ENCODE data around the gene NMNAT3. TPM values are rescaled to one million over a fixed set of nuclear protein-coding genes. Genes with fewer than 3 reads are reported as not detected.

NMNAT3 gene
- total RNA-seq, 2 donors from 2014 or later, result 3.0 to 14.1 TPM

DNA sequence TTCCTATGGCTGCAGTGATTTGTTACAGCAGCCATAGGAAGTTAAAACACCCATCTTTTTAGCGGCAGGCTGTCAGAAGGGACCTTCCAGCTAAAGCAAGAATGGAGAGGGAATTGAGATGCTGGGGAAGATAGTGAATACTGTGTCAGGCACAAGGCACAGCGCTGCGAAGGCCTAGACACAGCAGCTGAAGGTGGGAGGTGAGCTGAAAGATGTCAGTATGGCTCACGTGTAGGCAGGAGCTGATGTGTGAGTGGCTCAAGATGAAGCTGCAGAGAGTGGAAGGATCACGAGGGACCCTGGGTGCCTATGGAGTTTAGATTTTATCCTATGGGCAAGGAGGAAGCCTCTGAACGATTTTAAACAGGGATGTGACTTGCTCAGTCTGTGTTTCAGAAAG is 44.3 kb downstream of the NMNAT3 start:
- Histone ChIP-seq H3K9me3 (no peaks in the 10 kb centered on the region), H3K4me3 (no peak overlapping the region), H3K36me3 (no peaks in the 10 kb centered on the region), H3K27me3 (replicated peaks; ENCODE audit: insufficient read depth) (no peaks in the 10 kb centered on the region), H3K4me1 (ENCODE audit: control insufficient read depth in 1 of 2, low read depth in 2 of 2) (no peaks in the 10 kb centered on the region), H3K27ac (no peak overlapping the region)
- ATAC-seq (ENCODE audit: insufficient number of reproducible peaks, low FRiP score, low read depth) (no peak), DNase-seq (ENCODE audit: low spot score) (no peak)
- TF ChIP-seq, protein P1, sequence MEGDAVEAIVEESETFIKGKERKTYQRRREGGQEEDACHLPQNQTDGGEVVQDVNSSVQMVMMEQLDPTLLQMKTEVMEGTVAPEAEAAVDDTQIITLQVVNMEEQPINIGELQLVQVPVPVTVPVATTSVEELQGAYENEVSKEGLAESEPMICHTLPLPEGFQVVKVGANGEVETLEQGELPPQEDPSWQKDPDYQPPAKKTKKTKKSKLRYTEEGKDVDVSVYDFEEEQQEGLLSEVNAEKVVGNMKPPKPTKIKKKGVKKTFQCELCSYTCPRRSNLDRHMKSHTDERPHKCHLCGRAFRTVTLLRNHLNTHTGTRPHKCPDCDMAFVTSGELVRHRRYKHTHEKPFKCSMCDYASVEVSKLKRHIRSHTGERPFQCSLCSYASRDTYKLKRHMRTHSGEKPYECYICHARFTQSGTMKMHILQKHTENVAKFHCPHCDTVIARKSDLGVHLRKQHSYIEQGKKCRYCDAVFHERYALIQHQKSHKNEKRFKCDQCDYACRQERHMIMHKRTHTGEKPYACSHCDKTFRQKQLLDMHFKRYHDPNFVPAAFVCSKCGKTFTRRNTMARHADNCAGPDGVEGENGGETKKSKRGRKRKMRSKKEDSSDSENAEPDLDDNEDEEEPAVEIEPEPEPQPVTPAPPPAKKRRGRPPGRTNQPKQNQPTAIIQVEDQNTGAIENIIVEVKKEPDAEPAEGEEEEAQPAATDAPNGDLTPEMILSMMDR (IDR thresholded peaks at IDR 0.05), result no peak

DNA sequence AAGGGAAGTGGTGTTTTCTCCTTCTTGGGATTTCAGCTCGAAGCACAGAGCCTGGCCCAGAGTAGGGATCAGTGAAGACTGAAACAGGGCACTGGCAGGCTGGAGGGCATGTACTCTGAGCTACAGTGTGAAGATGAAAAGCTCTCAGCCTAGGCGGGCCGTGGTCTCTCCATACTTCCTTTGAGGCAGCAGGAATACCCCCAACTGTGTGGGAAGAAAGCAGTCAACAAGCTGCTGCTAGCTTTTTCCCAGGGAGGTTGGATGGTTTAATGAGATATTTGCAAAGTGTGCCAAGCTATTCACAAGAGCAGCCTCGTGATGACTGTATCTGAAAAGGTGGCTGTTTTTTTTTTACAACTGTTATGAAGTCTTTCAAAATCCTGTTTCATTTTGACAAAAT is 47.2 kb downstream of the NMNAT3 start:
- Histone ChIP-seq H3K9me3 (no peaks in the 10 kb centered on the region), H3K4me1 (ENCODE audit: control insufficient read depth in 1 of 2, low read depth in 2 of 2) (no peaks in the 10 kb centered on the region), H3K36me3 (no peaks in the 10 kb centered on the region), H3K27me3 (replicated peaks; ENCODE audit: insufficient read depth) (no peaks in the 10 kb centered on the region), H3K27ac (no peak overlapping the region), H3K4me3 (no peak overlapping the region)
- ATAC-seq (ENCODE audit: insufficient number of reproducible peaks, low FRiP score, low read depth), result no peak
- TF ChIP-seq, protein P1 (IDR thresholded peaks at IDR 0.05), result no peak
- no peak for DNase-seq (ENCODE audit: low spot score)

DNA sequence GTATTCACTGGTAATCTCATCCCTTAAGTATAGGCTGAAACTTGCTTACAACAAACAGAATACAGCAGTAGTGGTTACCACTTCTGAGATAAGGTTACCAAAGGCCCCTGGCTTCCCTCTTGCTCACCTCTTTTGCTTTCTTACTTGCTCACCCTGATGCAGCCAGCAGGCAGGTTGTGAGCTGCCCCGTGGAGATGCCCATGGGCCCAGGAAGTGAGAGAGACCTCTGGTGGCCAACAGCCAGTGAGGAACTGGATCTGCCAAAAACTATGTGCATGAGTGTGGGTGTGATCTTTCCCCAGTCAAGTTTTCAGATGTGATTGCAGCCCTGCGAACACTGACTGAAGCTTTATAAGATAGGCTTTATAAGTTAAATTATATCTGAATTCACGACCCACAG is 48.7 kb downstream of the NMNAT3 start:
- TF ChIP-seq, protein P1 (IDR thresholded peaks at IDR 0.05), result no peak
- DNase-seq (ENCODE audit: low spot score), result no peak
- Histone ChIP-seq H3K27ac (no peak overlapping the region), H3K4me3 (no peak overlapping the region), H3K27me3 (replicated peaks; ENCODE audit: insufficient read depth) (no peaks in the 10 kb centered on the region), H3K36me3 (no peaks in the 10 kb centered on the region), H3K4me1 (ENCODE audit: control insufficient read depth in 1 of 2, low read depth in 2 of 2) (no peaks in the 10 kb centered on the region), H3K9me3 (no peaks in the 10 kb centered on the region)
- no peak for ATAC-seq (ENCODE audit: insufficient number of reproducible peaks, low FRiP score, low read depth)

DNA sequence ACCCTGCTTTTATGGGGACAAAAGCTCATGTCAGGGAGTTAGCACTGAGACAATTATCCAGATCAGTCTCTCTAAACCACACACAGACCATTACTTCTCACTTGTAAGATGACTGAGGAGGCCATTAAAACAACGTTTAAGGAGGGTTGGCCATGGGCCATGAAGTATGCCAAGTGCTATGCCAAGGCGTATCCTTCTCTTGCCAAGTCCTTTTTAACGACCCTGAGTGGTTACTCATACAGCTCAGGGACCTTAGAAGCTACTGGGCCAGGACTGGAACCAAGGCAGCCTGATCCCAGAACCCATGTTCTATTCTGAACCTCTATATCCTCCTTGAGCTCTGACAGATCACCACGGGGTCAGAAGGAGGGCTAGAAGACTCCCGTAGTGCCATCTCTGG is 50.0 kb downstream of the NMNAT3 start:
- Histone ChIP-seq H3K27me3 (replicated peaks; ENCODE audit: insufficient read depth) (no peaks in the 10 kb centered on the region), H3K4me3 (no peak overlapping the region), H3K4me1 (ENCODE audit: control insufficient read depth in 1 of 2, low read depth in 2 of 2) (no peaks in the 10 kb centered on the region), H3K36me3 (no peaks in the 10 kb centered on the region), H3K9me3 (no peaks in the 10 kb centered on the region), H3K27ac (no peak overlapping the region)
- TF ChIP-seq, protein P1 (IDR thresholded peaks at IDR 0.05), result no peak
- DNase-seq (ENCODE audit: low spot score) (no peak), ATAC-seq (ENCODE audit: insufficient number of reproducible peaks, low FRiP score, low read depth) (no peak)

DNA sequence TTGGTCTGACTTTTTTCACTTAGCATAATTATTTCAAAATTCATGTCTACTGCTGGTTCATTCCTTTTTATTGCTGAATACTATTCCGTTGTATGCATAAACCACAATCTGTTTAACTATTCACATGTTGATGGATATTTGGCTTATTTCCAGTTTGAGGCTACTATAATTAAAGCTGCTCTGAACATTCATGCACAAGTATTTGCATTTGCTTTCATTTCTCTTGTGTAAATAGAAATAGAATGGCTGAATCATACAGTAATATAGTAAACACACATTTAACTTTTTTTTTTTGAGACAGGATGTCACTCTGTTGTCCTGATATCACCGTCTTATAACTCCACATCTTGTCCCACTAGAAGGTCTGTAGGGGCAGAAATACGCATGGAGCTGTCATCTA is 57.3 kb downstream of the NMNAT3 start:
- H3K9me3 ChIP-seq, result no peaks in the 10 kb centered on the region
- DNase-seq (ENCODE audit: low spot score) (no peak), ATAC-seq (ENCODE audit: insufficient number of reproducible peaks, low FRiP score, low read depth) (no peak)
- no peaks in the 10 kb centered on the region for H3K36me3 ChIP-seq
- no peaks in the 10 kb centered on the region for H3K4me1 ChIP-seq (ENCODE audit: control insufficient read depth in 1 of 2, low read depth in 2 of 2)
- H3K4me3 ChIP-seq, result no peak overlapping the region
- no peak overlapping the region for H3K27ac ChIP-seq
- no peaks in the 10 kb centered on the region for H3K27me3 ChIP-seq (replicated peaks; ENCODE audit: insufficient read depth)
- TF ChIP-seq, protein P1 (IDR thresholded peaks at IDR 0.05), result no peak

Data from thoracic aorta (tissue), 2 donors.